Small intestine (tissue), 7 donors: Measurements from ENCODE around the gene TSPAN31. TPM values are rescaled to one million over a fixed set of nuclear protein-coding genes. Genes with fewer than 3 reads are reported as not detected.

Experiments
- DNase-seq, 2 donors: peaks; one replicate each; pipeline versions ENCODE4 v3.0.0 to v3.0.0-alpha.2; 2013
- FAIRE-seq: peaks from 2 replicates; lab custom pipeline; 2012; peaks lifted over from hg19 to GRCh38; lab: Jason Lieb, UNC
- H3K27ac ChIP-seq, 3 donors: one replicate each; pipeline ENCODE4 v1.5.1; 2013; ENCODE audit warnings: low read length in 2 of 3, mild to moderate bottlenecking in 2 of 3, control low read depth in 1 of 3, inconsistent platforms in 1 of 3, low read depth in 1 of 3, moderate library complexity in 1 of 3
- H3K27me3 ChIP-seq, 3 donors: one replicate each; pipeline ENCODE4 v1.6.1; 2013; ENCODE audit warnings: low read length in 3 of 3, inconsistent platforms in 1 of 3; ENCODE audit not compliant: control insufficient read depth in 3 of 3, insufficient read depth in 3 of 3
- H3K36me3 ChIP-seq, 3 donors: one replicate each; pipeline ENCODE4 v1.6.1; 2013; ENCODE audit warnings: low read length in 3 of 3, inconsistent platforms in 1 of 3, low read depth in 1 of 3, mild to moderate bottlenecking in 1 of 3, moderate library complexity in 1 of 3; ENCODE audit not compliant: control insufficient read depth in 3 of 3, insufficient read depth in 2 of 3
- H3K4me1 ChIP-seq, 3 donors: one replicate each; pipeline ENCODE4 v1.6.1; 2013; ENCODE audit warnings: low read length in 2 of 3, inconsistent platforms in 1 of 3, low read depth in 1 of 3, mild to moderate bottlenecking in 1 of 3, moderate library complexity in 1 of 3; ENCODE audit not compliant: control insufficient read depth in 3 of 3, insufficient read depth in 2 of 3
- H3K4me3 ChIP-seq, 3 donors: one replicate each; pipeline ENCODE4 v1.5.1; 2013; ENCODE audit warnings: low read length in 3 of 3, control low read depth in 1 of 3, inconsistent platforms in 1 of 3, low read depth in 1 of 3, mild to moderate bottlenecking in 1 of 3, moderate library complexity in 1 of 3
- H3K9me3 ChIP-seq, 2 donors: one replicate each; pipeline ENCODE4 v1.6.1; 2013; ENCODE audit warnings: low read depth in 1 of 2, low read length in 1 of 2; ENCODE audit not compliant: control insufficient read depth in 2 of 2, insufficient read depth in 1 of 2
- WGBS, 3 donors: extraction: QIAGEN DNeasy Blood & Tissue Kit; methylation state at CpG; one replicate each; pipeline ENCODE4 v1.1.7; 2013; 5-methylcytosine and 5-hydroxymethylcytosine counted together
- polyA plus RNA-seq, 4 donors: library from polyadenylated mRNA; stranded (reverse) in 3 of 4; unstranded in 1 of 4; fragments of 200-250 nt in 3 of 4; fragments of 120-200 nt in 1 of 4; gene quantifications; one replicate each; pipeline versions ENCODE4 v1.2.1 to v1.2.3, GENCODE V29; 2013
- donor health status: healthy with polysubstance abuse.
- donor health status: control.
- donor health status: control.
- donor health status: Bipolar disorder and iron deficiency.
- donor health status: healthy.

Gene TSPAN31
- polyA plus RNA-seq, 4 donors, result 13.2 to 62.8 (median 24.5) TPM

- H3K4me1 ChIP-seq, result peaks cover 0 to 28% (median 2%) of the 10 kb centered on the region in 3 donors
- peak overlapping the region in 2 of 3 donors; percentile 67 to 98 for H3K27ac ChIP-seq
- peak overlapping the region; percentile 32 to 87 (median 49) for H3K4me3 ChIP-seq
- DNase-seq (no peak), FAIRE-seq (no peak)
- 10 to 19% (median 17%) methylated on average over 8 of the region's 8 CpGs for whole genome bisulfite sequencing, 3 donors
- H3K27me3 ChIP-seq, result no peaks in the 10 kb centered on the region
- H3K9me3 ChIP-seq, result no peaks in the 10 kb centered on the region
- H3K36me3 ChIP-seq, result peaks cover 3 to 41% (median 11%) of the 10 kb centered on the region in 3 donors
These were observed 6.6 kb downstream of the TSPAN31 start for GRCh38 chr12:57751432-57751787.

GRCh38 chr12:57751788-57752667 lies 7.2 kb downstream of the TSPAN31 start, which contains the start of gene CDK4:
Gene CDK4, minus strand, starts transcription at chr12:57752310. Its CDS starts 593 bp downstream, at chr12:57751717.
- Histone ChIP-seq H3K36me3 (peaks cover 3 to 35% (median 11%) of the 10 kb centered on the region in 3 donors), H3K27ac (peak within 1 kb of the TSS in 2 of 3 donors; percentile 67 to 98), H3K4me1 (peaks cover 2 to 28% (median 2%) of the 10 kb centered on the region in 3 donors), H3K9me3 (no peaks in the 10 kb centered on the region), H3K4me3 (peak within 1 kb of the TSS; percentile 32 to 87 (median 49)), H3K27me3 (no peaks in the 10 kb centered on the region)
- FAIRE-seq (no peak), DNase-seq (peak; percentile 99 to 100)
- 0 to 1% (median 1%) methylated on average over 53 to 58 of the region's 58 CpGs for WGBS, 3 donors

GRCh38 chr12:57752668-57753000 lies 7.8 kb downstream of the TSPAN31 start:
- Histone ChIP-seq H3K36me3 (peaks cover 3 to 36% (median 9%) of the 10 kb centered on the region in 3 donors), H3K27ac (peak overlapping the region in 2 of 3 donors; percentile 52 to 82)

GRCh38 chr12:57753756-57754337 lies 9.0 kb downstream of the TSPAN31 start:
- Histone ChIP-seq H3K27ac (peak overlapping the region in 1 of 3 donors; percentile 87), H3K27me3 (no peaks in the 10 kb centered on the region), H3K9me3 (no peaks in the 10 kb centered on the region), H3K36me3 (peaks cover 3 to 37% (median 3%) of the 10 kb centered on the region in 3 donors), H3K4me3 (no peak overlapping the region), H3K4me1 (peaks cover 2 to 28% (median 2%) of the 10 kb centered on the region in 3 donors)
- FAIRE-seq (no peak), DNase-seq (no peak)
- 26 to 36% (median 32%) methylated on average over 1 of the region's 1 CpG for WGBS, 3 donors

More at GRCh38 chr12:57752668-57753000, 7.8 kb downstream of the TSPAN31 start:
- H3K4me3 ChIP-seq, result peak overlapping the region in 2 of 3 donors; percentile 25 to 49
- 0 to 3% (median 1%) methylated on average over 5 of the region's 5 CpGs for WGBS, 3 donors
- no peaks in the 10 kb centered on the region for H3K9me3 ChIP-seq
- DNase-seq (no peak), FAIRE-seq (no peak)
- H3K4me1 ChIP-seq, result peaks cover 2 to 28% (median 2%) of the 10 kb centered on the region in 3 donors
- no peaks in the 10 kb centered on the region for H3K27me3 ChIP-seq

GRCh38 chr12:57754411-57755193 lies 9.8 kb downstream of the TSPAN31 start, which contains the start of gene MARCHF9:
Gene MARCHF9, plus strand, starts transcription at chr12:57755103. Its CDS starts 426 bp downstream, at chr12:57755529.
- Histone ChIP-seq H3K27me3 (no peaks in the 10 kb centered on the region), H3K27ac (peak within 1 kb of the TSS; percentile 15 to 87 (median 41)), H3K4me1 (peaks cover 2 to 28% (median 2%) of the 10 kb centered on the region in 3 donors), H3K36me3 (peaks cover 0 to 34% (median 3%) of the 10 kb centered on the region in 3 donors), H3K9me3 (no peaks in the 10 kb centered on the region), H3K4me3 (peak within 1 kb of the TSS; percentile 60 to 85 (median 79))
- FAIRE-seq, result no peak
- 0 to 1% (median 1%) methylated on average over 19 to 41 of the region's 41 CpGs for WGBS, 3 donors
- DNase-seq, result peak; percentile 88 to 93

- no peaks in the 10 kb centered on the region for H3K27me3 ChIP-seq
- DNase-seq (no peak), FAIRE-seq (no peak)
- 0% methylated on average over 1 to 34 of the region's 34 CpGs for WGBS, 3 donors
- peak overlapping the region; percentile 60 to 85 (median 79) for H3K4me3 ChIP-seq
- peaks cover 0 to 30% (median 3%) of the 10 kb centered on the region in 3 donors for H3K36me3 ChIP-seq
- H3K27ac ChIP-seq, result peak overlapping the region in 1 of 3 donors; percentile 87
- no peaks in the 10 kb centered on the region for H3K9me3 ChIP-seq
- peaks cover 2 to 28% (median 2%) of the 10 kb centered on the region in 3 donors for H3K4me1 ChIP-seq
These were observed 10.3 kb downstream of the TSPAN31 start for GRCh38 chr12:57755194-57755453.

- WGBS, 3 donors, result 1% methylated on average over 42 to 76 of the region's 76 CpGs
- Histone ChIP-seq H3K27me3 (no peaks in the 10 kb centered on the region), H3K27ac (peak overlapping the region; percentile 15 to 87 (median 41))
These were observed 10.9 kb downstream of the TSPAN31 start for GRCh38 chr12:57755454-57756372.

More at GRCh38 chr12:57755454-57756372, 10.9 kb downstream of the TSPAN31 start:
- H3K4me3 ChIP-seq, result peak overlapping the region; percentile 60 to 85 (median 79)
- FAIRE-seq (no peak), DNase-seq (peak; percentile 61 to 89)
- H3K9me3 ChIP-seq, result no peaks in the 10 kb centered on the region
- peaks cover 2 to 28% (median 2%) of the 10 kb centered on the region in 3 donors for H3K4me1 ChIP-seq
- H3K36me3 ChIP-seq, result peaks cover 0 to 28% (median 0%) of the 10 kb centered on the region in 3 donors
